HG03342 (cell line): Measurements from ENCODE around the gene GSPT1.
"Not testable (repeated sequence)": the region's sequence is repeated elsewhere in the genome, so short reads cannot be mapped to it uniquely, and the experiment has no call there.

Source experiments
- ATAC-seq: cut with Tn5 transposase; IDR thresholded peaks from one replicate; pipeline ENCODE4 v1.9.1; 2021; ENCODE audit warnings: mild to moderate bottlenecking, moderate library complexity; ENCODE audit not compliant: unreplicated experiment

Gene GSPT1

DNA sequence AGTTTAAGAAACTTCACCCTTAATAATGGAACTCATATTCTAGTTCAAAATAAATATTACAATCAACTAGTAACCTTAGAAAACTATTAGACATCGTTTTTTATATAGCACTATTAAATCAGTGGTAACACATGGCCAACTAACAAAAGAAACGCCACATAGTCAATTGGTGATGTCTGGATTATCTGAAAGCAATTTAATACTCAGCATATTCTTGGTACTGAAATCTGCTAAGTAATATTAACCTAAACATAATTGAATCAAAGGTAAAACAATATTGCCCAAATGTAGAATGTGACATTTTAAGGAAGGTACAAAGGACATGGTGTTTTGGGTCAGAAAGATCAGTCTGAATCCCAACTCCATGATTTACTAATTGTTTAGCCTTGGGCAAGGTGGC, 53.3 kb downstream of the GSPT1 start:
- ATAC-seq: no peak

DNA sequence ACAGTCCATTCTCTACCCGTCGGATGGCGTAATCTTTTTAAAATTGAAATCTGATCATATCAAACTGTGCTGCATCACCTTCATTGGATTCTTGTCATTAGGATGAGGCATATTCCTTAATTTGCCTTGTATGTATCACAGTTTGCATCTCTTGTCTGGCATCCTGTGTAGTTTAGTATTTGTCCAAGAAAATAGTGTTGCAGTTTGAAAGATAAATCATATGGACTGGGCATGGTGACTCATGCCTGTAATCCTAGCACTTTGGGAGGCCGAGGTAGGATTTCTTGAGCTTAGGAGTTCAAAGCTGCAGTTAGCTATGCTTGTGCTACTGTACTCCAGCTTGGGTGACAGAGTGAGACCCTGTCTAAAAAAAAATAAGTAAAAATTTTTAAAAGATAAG, 58.6 kb downstream of the GSPT1 start:
- no peak for ATAC-seq

DNA sequence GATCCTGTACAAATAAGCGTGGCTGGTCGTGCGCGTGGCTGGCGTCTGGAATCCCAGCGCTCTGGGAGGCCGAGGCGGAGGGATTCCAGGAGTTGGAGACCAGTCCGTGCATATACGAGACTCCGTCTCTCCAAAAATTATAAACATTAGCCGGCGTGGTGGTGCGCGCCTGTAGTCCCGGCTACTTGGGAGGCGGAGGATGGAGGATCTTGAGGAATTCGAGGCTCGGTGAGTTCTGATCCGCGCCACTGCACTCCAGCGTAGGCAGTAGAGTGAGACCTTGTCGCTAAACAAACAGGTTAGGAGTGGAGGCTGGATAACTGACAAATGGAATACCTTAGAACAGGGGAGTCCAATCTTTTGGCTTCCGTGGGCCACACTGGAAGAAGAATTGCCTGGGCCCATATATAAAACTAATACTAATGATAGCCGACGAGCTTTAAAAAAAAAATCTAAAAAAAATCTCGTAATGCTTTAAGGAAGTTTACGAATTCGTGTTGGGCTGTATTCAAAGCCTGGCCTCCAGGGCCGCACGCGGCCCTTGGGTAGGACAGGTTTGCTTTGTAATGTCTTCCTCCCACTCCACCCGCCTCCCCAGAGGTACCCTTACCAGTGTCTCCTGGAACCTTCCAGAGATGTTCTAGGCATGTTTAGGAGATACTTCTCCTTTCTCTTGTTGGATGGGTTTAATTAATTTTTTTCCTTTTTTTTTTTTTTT, 63.5 kb downstream of the GSPT1 start:
- ATAC-seq: no peak

DNA sequence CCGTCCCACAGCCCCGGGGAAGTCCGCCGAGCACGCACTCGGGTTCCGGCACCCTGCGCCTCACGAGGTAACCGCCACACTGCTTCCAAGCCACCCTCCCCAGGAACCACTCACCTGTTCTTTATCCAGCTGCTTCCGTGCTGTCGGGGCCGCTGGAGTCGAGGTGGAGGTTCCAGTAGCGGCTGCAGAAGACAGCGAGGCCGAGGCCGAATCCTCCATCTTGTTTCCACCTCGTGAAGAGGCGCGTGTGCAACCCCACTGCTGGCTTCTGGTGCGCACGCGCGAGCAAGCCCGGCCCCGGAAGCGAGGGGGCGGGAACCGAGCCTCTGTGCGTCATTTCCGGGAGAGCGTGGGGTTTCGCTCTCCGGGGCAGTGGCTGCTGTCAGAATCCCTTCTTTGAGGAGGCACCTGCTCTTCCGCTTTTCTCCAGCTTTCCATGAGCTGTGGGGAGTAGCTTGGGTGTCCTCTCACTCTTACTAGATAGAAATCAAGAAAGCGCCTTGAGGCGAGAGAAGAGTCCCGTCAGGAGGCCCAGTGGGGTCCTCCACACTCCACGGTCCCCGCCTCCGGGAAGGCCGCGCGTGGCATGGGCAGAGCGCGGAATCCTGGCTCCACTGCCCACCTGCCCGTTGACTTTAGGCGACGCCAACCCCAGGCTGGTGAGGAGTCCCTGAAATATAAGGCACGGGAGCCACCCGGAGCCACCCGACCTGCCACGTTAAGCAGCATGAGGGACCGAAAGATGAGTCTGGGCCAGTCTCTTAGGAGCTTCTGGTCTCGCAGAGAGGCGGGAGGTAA, 64.3 kb downstream of the GSPT1 start, which contains the start of gene RSL1D1:
Gene RSL1D1 (minus strand): TSS at position 249 of the 798 bp plus-strand sequence. CDS start 30 bp downstream, at position 219.
- peak; percentile 84 for ATAC-seq

DNA sequence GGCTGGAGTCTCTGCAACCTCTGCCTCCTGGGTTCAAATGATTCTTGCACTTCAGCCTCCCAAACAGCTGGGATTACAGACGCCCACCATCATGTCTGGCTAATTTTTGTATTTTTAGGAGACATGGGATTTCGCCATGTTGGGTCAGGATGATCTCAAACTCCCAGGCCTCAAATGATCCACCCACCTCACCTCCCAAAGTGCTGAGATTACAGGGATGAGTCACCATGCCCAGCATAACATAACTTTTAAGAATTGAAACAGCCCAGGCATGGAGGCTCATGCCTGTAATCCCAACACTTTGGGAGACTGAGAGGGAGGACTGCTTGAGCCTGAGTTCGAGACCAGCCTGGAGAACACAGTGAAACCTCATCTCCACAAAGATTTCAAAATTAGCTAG, 66.9 kb downstream of the GSPT1 start:
- no peak for ATAC-seq

DNA sequence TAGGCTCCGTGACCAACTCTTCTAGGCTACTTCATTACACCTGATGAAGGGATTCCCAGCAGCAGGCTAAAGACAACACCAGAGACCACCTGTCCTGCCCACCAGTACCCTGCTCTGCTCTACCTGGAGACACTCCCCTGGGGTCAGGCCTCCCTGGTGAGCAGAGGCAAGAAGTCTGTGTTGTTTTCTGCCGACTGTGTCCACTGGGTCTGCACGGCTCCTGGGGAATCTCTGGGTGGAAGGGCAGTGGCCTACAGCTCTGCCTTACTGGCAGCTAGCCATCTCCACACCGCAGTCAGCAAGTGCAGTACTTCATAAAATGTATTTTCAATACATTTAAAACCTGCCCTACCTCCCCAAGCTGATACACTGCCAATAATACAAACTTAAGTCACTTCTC, 71.3 kb downstream of the GSPT1 start:
- ATAC-seq: no peak

DNA sequence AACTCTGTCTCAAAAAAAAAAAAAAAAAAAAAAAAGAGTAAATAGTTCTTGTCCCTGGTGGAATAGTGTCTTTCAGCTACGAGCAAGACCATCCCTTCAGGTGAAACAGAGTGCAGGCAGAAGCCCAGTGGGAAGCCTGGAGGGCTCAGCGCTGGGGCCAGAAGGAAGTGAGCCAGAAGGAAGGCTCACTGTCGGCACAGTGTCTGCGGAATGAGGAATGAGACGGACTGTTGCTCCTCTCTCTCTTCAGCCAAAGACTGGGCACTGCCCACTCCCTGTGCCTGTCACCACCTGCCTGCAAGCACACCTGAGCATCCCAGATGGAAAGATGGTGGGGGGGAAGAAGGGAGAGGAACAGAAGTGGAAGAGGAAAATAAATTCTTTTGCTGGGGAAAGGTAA, 71.9 kb downstream of the GSPT1 start:
- ATAC-seq: no peak

DNA sequence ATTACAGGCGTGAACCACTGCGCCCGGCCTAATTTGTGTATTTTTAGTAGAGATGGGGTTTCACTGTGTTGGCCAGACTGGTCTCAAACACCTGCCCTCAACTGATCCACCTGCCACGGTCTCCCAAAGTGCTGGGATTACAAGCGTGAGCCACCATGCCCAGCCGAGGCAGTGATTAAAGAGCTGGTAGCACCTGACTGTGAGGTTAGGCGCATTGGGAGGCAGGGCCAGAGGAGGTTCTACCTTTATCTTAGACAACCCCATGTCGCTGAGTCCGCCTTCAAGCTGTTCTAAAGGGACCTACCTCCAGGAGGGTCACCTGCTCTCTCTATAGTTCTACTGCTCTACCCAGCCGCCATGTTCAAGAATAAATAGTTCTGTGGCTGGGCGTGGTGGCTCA, 72.5 kb downstream of the GSPT1 start:
- no peak for ATAC-seq

DNA sequence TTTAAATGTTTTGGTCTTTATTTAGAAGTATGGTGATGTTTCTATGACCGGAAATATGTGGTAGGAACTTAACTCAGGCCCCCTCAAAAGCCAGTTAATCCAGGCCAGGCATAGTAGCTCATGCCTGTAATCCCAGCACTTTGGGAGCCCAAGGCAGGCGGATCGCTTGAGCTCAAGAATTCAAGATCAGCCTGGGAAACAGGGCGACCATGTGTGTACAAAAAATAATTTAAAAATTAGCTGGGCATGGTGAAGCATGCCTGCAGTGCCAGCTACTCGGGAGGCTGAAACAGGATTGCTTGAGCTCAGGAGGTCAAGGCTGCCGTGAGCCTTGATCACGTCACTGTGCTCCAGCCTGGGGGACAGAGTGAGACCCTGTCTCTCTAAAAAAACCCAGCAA, 74.7 kb downstream of the GSPT1 start:
- no peak for ATAC-seq

DNA sequence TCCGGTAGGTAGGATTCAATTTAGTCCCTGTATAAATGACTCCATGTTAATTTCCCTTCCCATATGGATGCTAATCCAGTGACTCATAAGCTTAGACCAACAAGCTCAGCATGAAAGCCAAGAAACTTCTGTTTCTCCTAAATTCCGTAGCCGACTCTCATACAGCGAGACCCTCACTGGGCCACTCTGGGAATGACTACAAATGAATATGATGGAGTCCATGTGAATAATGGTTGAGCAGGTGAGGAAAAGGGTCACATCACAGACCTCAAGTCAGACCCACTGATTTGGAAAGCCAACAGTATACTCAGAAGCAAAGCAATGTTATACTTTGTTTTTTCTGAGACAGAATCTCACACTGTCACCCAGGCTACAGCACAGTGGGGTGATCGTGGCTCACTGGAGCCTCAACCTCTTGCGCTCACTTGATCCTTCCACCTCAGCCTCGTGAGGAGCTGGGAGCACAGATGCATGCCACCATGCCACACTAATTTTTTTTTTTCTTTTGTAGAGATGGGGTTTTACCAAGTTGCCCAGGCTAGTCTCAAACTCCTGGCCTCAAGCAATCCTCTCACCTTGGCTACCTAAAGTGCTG, 79.0 kb downstream of the GSPT1 start:
- no peak for ATAC-seq

DNA sequence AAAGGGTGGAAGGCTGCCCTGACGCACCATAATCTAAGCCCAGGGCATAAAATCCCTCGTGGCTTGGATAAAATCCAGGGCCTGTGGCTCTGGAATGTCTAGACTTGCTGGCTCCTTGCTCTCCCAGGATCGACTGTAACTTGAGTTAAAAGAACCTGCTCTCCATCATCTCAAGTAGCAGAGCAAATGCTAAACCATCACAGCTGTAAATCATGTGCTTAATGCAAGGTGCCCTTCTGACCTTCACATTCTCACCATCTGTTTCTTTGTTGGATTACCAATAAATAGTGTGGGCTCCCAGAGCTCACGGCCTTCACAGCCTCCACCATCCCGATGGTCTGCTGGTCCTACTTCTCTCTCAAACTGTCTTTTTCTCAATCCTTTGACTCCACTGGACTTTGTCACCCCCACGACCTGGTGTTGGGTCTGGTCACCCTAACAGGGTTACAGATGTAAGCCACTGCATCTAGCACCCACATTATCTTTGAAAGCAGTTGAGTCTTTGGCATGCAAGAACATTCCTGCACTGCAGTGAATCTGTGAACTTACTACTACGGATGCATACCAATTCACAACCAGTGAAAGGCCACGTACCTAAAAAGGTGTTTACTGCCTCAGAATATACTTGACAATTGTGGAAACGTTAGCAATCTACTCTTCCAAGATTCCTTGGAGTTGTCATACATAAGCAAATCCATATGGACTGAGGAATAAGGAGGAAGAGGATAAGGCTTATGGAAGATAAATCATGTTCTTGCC, 79.7 kb downstream of the GSPT1 start:
- ATAC-seq: no peak

DNA sequence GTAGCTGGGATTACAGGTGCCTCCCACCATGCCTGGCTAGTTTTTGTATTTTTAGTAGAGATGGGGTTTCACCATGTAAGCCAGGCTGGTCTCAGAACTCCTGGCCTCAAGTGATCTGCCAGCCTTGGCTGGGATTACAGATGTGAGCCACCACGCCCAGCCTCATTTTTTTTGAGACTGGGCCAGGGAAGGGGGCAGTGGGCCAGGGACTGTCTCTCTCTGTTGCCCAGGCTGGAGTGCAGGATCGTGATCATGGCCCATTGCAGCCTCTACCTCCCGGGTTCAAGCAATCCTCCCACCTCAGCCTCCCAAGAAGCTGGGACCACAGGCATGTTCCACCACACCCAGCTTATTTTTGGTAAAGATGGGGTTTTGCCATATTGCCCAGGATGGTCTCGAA, 80.4 kb downstream of the GSPT1 start:
- no peak for ATAC-seq

DNA sequence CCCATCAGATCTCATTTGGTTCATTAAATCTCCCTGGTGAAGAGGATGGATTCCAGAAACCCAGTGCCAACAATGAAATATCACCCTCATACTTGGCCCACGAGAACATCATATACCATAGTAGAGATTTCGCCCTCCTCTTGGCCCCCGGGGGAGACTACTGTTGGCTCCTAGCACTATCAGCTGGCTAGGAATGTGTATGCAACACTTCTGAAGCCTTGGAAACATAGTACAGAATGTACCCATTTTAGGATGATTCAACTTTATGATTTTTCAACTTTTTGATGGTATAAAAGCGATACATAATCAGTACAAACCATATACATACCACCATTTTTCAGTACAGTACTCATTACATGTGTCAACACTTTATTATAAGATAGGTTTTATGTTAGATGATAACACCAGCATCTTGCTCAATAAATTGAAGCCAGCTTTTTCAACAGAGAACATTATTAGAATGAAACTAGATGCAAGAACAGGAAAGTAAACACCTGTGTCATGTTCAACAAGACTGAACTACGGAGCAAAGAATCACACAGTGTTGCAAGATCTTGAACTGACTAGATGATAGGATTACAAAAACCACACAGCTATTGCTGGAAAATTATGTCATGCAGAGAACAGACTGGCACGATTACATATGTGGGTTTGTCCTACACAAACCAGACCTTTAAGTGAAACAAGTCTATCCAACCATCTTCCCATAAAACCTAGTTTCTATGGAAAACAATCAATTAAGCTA, 81.6 kb downstream of the GSPT1 start:
- ATAC-seq: no peak

DNA sequence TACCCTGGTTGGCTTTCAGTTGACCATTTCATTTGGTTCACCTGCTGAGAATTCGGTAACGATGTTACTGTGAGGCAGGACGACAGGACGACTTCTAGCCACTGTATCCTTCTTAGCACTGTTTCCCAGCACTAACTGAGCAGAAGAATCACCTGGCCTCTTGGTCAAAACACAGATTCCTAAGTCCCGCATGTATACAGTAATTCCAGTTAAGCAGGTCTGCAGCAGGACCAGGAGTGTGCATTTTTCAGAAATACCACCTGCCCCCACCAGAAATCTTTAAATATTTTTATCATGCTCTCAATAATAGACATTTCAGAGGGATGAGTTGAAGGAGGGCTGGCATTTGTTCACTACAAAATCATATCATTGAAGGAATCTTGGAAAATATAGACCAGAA, 87.1 kb downstream of the GSPT1 start:
- ATAC-seq: no peak

DNA sequence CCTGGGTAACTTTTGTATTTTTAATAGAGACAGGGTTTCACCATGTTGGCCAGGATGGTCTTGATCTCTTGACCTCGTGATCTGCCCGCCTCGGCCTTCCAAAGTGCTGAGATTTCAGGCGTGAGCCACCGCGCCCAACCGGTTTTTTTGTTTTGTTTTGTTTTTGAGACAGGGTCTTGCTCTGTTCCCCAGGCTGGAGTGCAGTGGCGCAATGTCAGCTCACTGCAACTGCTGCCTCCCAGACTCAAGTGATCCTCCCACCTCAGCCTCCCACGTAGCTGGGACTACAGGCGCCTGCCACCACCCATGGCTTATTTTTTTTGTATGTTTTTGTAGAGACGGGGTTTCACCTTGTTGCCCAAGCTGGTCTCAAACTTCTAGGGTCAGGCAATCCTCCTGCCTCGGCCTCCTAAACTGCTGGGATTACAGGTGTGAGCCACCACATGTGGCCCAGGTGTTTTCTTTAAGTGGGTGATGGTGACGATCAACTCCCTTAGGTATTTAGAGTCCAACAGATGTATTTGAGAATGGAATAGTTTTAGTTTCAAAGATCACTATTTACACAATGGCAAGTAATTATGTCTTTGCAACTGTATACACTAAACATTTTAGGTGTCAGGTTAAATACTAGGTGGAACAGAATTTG, 90.1 kb downstream of the GSPT1 start:
- ATAC-seq: not testable (repeated sequence)

DNA sequence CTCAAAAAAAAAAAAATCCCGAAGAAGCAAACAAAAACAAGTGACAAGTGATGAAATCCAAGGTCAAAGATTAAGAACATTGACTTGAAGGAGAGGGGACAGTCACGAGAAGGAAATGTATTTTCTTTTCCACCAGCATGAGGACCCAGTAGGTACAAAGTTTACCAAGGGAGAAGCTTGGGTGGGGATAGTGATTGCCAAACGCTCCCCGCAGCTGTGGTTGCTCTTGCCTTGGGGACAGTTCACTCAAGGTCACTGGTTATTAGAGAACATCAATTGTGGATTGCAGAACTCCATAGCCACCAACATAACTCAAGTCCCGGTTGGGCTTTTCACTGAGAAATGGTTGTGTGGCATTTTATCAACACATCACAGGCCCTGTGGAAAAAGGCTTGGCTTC, 91.4 kb downstream of the GSPT1 start:
- no peak for ATAC-seq

DNA sequence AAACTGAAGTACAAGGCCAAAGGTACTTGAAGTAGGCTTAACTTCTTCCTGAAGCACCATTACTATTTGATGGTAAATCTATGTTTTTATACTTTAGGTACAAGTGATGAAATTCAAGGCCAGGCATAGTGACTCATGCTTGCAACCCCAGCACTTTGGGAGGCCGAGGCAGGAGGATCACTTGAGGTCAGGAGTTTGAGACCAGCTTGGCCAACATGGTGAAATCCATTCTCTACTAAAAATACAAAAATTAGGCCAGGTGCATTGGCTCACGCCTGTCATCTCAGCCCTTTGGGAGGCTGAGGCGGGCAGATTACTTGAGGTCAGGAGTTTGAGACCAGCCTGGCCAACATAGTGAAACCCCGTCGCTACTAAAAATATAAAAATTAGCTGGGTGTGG, 92.1 kb downstream of the GSPT1 start:
- not testable (repeated sequence) for ATAC-seq

DNA sequence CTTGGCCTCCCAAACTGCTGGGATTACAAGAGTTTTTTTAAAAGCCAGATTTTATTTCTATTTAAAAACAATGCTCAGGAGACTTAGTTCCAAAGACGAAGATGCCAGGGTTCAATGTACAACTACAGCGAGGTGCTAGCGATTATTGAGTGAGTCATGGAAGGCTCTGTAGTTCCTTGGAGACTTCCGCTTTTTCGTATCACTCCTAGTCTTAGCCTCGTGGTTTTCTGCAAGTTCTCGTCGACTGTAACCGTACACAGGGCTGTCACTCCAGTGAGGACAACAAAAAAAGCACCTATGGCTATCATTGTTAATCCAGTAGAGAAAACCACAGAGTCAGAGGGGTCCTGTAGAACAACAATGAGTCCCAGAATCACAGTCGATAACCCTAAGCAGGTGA, 96.0 kb downstream of the GSPT1 start:
- no peak for ATAC-seq

DNA sequence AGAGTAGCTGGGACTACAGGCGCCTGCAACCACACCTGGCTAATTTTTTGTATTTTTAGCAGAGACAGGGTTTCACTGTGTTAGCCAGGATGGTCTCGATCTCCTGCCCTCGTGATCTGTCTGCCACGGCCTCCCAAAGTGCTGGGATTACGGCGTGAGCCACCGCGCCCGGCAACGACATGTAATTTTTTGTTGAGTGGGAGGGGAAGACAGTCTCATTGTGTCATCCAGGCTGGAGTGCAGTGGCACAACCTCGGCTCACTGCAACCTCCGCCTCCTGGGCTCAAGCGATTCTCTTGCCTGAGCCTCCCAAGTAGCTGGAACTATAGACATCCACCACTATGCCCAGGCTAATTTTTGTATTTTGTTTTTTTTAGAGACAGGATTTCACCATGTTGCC, 96.8 kb downstream of the GSPT1 start:
- not testable (repeated sequence) for ATAC-seq
